Activated CD8-positive, alpha-beta memory T cell treated with anti-CD3 and anti-CD28 coated beads for 4 hours (primary cell): Measurements from ENCODE around the gene TBC1D10A.

Source experiments
- DNase-seq, 2 donors: peaks; one replicate each; pipeline ENCODE4 v3.0.0-alpha.2; 2020; ENCODE audit warnings: low read depth in 2 of 2

The TBC1D10A gene

GRCh38 chr22:30321461-30321860 lies 5.3 kb downstream of the TBC1D10A start:
- no peak for DNase-seq

- no peak for DNase-seq
Measured at GRCh38 chr22:30320021-30320556, 6.7 kb downstream of the TBC1D10A start.

GRCh38 chr22:30318799-30319419 lies 7.8 kb downstream of the TBC1D10A start:
- no peak for DNase-seq

GRCh38 chr22:30317778-30318177 lies 9.0 kb downstream of the TBC1D10A start:
- no peak for DNase-seq

GRCh38 chr22:30315962-30316576 lies 10.7 kb downstream of the TBC1D10A start:
- DNase-seq: no peak

- peak in 1 of 2 donors; percentile 30 for DNase-seq
Measured at GRCh38 chr22:30314915-30315314, 11.8 kb downstream of the TBC1D10A start.

- no peak for DNase-seq
Measured at GRCh38 chr22:30313527-30314363, 13.0 kb downstream of the TBC1D10A start.

- DNase-seq: no peak
Measured at GRCh38 chr22:30312053-30312452, 14.7 kb downstream of the TBC1D10A start.

GRCh38 chr22:30310881-30311771 lies 15.6 kb downstream of the TBC1D10A start:
- no peak for DNase-seq

GRCh38 chr22:30309951-30310741 lies 16.6 kb downstream of the TBC1D10A start:
- no peak for DNase-seq

GRCh38 chr22:30308518-30309230 lies 18.1 kb downstream of the TBC1D10A start:
- DNase-seq: no peak

- no peak for DNase-seq
Measured at GRCh38 chr22:30308093-30308492, 18.6 kb downstream of the TBC1D10A start.

- DNase-seq: no peak
Measured at GRCh38 chr22:30307041-30307574, 19.6 kb downstream of the TBC1D10A start.

GRCh38 chr22:30306627-30307011 lies 20.1 kb downstream of the TBC1D10A start:
- no peak for DNase-seq

- DNase-seq: no peak
Measured at GRCh38 chr22:30305906-30306626, 20.7 kb downstream of the TBC1D10A start.

- DNase-seq: no peak
Measured at GRCh38 chr22:30305519-30305905, 21.2 kb downstream of the TBC1D10A start.

- DNase-seq: no peak
Measured at GRCh38 chr22:30304495-30305244, 22.1 kb downstream of the TBC1D10A start.

- DNase-seq: no peak
Measured at GRCh38 chr22:30302810-30303138, 24.0 kb downstream of the TBC1D10A start.
